ENCODE results near the gene MYCBP2. TPM values are rescaled to one million over a fixed set of nuclear protein-coding genes. Genes with fewer than 3 reads are reported as not detected.

Gene MYCBP2
- total RNA-seq, 2 experiments from 2014 or later: 121 to 125 TPM

- H3K4me2 ChIP-seq (ENCODE audit: low read length): no peak overlapping the region
- peaks cover 97% of the 10 kb centered on the region for H3K36me3 ChIP-seq (ENCODE audit: insufficient read depth, low read length)
- BruUV-seq (replicated peaks): no TSS peak
- intact Hi-C loops (cut with micrococcal nuclease; ENCODE audit: unreplicated experiment): no loop called here
- TF ChIP-seq EZH2phosphoT487 (IDR thresholded peaks at IDR 0.05; ENCODE audit: borderline replicate concordance, low read depth, low read length): no peak
- no peak for TF ChIP-seq CTCF (conservative IDR thresholded peaks at IDR 0.05; ENCODE audit: low read length)
- H3K4me3 ChIP-seq (ENCODE audit: low read depth, low read length, poor library complexity, severe bottlenecking): no peak overlapping the region
- H3K9me2 ChIP-seq (ENCODE audit: insufficient read depth, low read length): no peaks in the 10 kb centered on the region
- H2AFZ ChIP-seq (ENCODE audit: low read length): no peak overlapping the region
- no peaks in the 10 kb centered on the region for H3K4me1 ChIP-seq (ENCODE audit: insufficient read depth, low read length, poor library complexity, severe bottlenecking)
- H3K27ac ChIP-seq (ENCODE audit: low read depth, low read length, poor library complexity, severe bottlenecking): no peak overlapping the region
- H3K79me2 ChIP-seq (ENCODE audit: insufficient read depth, low read depth, low read length): no peaks in the 10 kb centered on the region
- no peaks in the 10 kb centered on the region for H3K9me3 ChIP-seq (ENCODE audit: low read length)
- H4K20me1 ChIP-seq (ENCODE audit: insufficient read depth, low read length): no peaks in the 10 kb centered on the region
- POLR2A ChIA-PET: no interaction called here
- no peak for DNase-seq (ENCODE audit: low spot score)
- CTCF ChIA-PET (ENCODE audit: unreplicated experiment): no interaction called here
Observed at GRCh38 chr13:77168237-77168636, 158.7 kb downstream of the MYCBP2 start.

DNA sequence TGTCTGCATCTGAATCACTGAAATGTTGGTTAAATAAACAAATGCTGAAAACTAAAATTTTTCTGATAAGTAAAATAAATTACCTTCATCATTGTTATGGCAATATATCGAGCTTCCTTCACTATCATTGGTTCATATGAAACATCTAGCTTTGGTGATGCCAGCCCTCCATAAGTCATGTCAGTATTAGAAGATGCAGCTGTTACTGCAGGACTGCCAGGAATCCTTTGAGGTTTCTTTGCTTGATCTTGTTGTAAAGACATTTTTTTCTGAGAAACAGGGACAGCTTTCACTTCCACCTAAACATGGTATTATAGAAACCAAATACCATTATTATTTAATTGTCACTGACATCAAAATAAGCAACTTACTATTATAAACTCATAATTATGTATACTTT lies 176.2 kb downstream of the MYCBP2 start:
- no TSS peak for BruUV-seq (replicated peaks)
- Histone ChIP-seq H3K9me2 (ENCODE audit: insufficient read depth, low read length) (no peaks in the 10 kb centered on the region), H3K36me3 (ENCODE audit: insufficient read depth, low read length) (peaks cover 87% of the 10 kb centered on the region), H3K4me3 (ENCODE audit: low read depth, low read length, poor library complexity, severe bottlenecking) (no peak overlapping the region), H3K27ac (ENCODE audit: low read depth, low read length, poor library complexity, severe bottlenecking) (no peak overlapping the region), H2AFZ (ENCODE audit: low read length) (no peak overlapping the region), H3K9me3 (ENCODE audit: low read length) (no peaks in the 10 kb centered on the region), H4K20me1 (ENCODE audit: insufficient read depth, low read length) (no peaks in the 10 kb centered on the region), H3K79me2 (ENCODE audit: insufficient read depth, low read depth, low read length) (no peaks in the 10 kb centered on the region), H3K4me2 (ENCODE audit: low read length) (no peak overlapping the region), H3K4me1 (ENCODE audit: insufficient read depth, low read length, poor library complexity, severe bottlenecking) (no peaks in the 10 kb centered on the region)
- ChIA-PET POLR2A (interaction anchor here (1.8 kb wide), 2 partner anchors 13 to 19 kb away, joined by 4 to 8 read pairs; no protein-coding TSS in a partner anchor), CTCF (ENCODE audit: unreplicated experiment) (no interaction called here)
- intact Hi-C loops (cut with micrococcal nuclease; ENCODE audit: unreplicated experiment): loop anchor here (2.0 kb wide), 1 partner anchor 14 kb away; no protein-coding TSS in a partner anchor
- DNase-seq (ENCODE audit: low spot score): no peak
- TF ChIP-seq EZH2phosphoT487 (IDR thresholded peaks at IDR 0.05; ENCODE audit: borderline replicate concordance, low read depth, low read length) (no peak), CTCF (conservative IDR thresholded peaks at IDR 0.05; ENCODE audit: low read length) (no peak)

DNA sequence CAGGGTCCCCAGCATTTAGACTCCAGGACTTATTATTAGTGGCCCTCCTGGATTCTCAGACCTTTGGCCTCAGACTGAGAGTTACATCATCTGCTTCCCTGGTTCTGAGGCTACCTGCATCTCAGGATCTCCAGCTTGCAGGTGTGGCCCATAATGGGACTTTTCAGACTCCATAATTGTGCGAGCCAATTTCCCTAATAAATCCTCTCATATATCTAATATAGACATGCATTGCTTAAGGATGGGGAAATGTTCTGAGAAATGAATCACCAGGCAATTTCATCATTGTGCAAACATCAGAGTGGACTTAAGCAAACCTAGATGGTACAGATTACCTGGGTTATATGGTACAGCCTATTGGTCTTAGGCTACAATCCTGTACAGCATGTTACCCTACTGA lies 183.5 kb downstream of the MYCBP2 start:
- Histone ChIP-seq H3K4me1 (ENCODE audit: insufficient read depth, low read length, poor library complexity, severe bottlenecking) (no peaks in the 10 kb centered on the region), H3K27ac (ENCODE audit: low read depth, low read length, poor library complexity, severe bottlenecking) (no peak overlapping the region), H3K9me3 (ENCODE audit: low read length) (no peaks in the 10 kb centered on the region), H3K4me2 (ENCODE audit: low read length) (no peak overlapping the region), H3K79me2 (ENCODE audit: insufficient read depth, low read depth, low read length) (no peaks in the 10 kb centered on the region), H3K36me3 (ENCODE audit: insufficient read depth, low read length) (peaks cover 92% of the 10 kb centered on the region), H4K20me1 (ENCODE audit: insufficient read depth, low read length) (no peaks in the 10 kb centered on the region), H3K4me3 (ENCODE audit: low read depth, low read length, poor library complexity, severe bottlenecking) (no peak overlapping the region), H2AFZ (ENCODE audit: low read length) (no peak overlapping the region), H3K9me2 (ENCODE audit: insufficient read depth, low read length) (no peaks in the 10 kb centered on the region)
- CTCF ChIA-PET (ENCODE audit: unreplicated experiment): no interaction called here
- TF ChIP-seq EZH2phosphoT487 (IDR thresholded peaks at IDR 0.05; ENCODE audit: borderline replicate concordance, low read depth, low read length) (no peak), CTCF (conservative IDR thresholded peaks at IDR 0.05; ENCODE audit: low read length) (no peak)
- POLR2A ChIA-PET: no interaction called here
- BruUV-seq (replicated peaks): no TSS peak
- intact Hi-C loops (cut with micrococcal nuclease; ENCODE audit: unreplicated experiment): no loop called here
- DNase-seq (ENCODE audit: low spot score): no peak

Measured in OCI-LY7 (cell line).